22Rv1 (cell line): ENCODE measurements around the gene AGAP1.
"Not testable (repeated sequence)": the region's sequence is repeated elsewhere in the genome, so short reads cannot be mapped to it uniquely, and the experiment has no call there.

Experiments used
- ZFX ChIP-seq: fragments of 450-650 bp; IDR thresholded peaks from 2 replicates; pipeline ENCODE4 v1.6.1; 2017; ENCODE audit warnings: antibody characterized with exemption, borderline replicate concordance
- TF ChIP-seq, protein P1 (sequence below): fragments of 450-650 bp; IDR thresholded peaks from 2 replicates; pipeline ENCODE4 v1.5.1; 2017; ENCODE audit warnings: mild to moderate bottlenecking

DNA sequence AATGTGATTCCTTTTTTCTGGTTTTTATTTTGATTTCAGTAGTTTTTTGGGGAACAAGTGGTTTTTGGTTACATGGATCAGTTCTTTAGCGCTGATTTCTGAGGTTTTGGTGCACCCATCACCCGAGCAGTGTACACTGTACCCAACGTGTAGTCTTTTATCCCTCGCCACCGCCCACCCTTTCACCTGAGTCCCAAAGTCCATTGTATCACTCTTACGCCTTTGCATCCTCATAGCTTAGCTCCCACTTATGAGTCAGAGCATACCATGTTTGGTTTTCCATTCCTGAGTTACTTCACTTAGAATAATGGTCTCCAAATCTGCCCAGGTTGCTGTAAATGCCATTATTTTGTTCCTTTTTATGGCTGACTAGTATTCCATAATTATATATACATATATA, 453.2 kb downstream of the AGAP1 start:
- TF ChIP-seq, protein P1, sequence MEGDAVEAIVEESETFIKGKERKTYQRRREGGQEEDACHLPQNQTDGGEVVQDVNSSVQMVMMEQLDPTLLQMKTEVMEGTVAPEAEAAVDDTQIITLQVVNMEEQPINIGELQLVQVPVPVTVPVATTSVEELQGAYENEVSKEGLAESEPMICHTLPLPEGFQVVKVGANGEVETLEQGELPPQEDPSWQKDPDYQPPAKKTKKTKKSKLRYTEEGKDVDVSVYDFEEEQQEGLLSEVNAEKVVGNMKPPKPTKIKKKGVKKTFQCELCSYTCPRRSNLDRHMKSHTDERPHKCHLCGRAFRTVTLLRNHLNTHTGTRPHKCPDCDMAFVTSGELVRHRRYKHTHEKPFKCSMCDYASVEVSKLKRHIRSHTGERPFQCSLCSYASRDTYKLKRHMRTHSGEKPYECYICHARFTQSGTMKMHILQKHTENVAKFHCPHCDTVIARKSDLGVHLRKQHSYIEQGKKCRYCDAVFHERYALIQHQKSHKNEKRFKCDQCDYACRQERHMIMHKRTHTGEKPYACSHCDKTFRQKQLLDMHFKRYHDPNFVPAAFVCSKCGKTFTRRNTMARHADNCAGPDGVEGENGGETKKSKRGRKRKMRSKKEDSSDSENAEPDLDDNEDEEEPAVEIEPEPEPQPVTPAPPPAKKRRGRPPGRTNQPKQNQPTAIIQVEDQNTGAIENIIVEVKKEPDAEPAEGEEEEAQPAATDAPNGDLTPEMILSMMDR = not testable (repeated sequence)
- TF ChIP-seq ZFX = not testable (repeated sequence)
